Upper lobe of right lung (tissue), 1 donor: ENCODE measurements around the gene CD164L2. TPM values are rescaled to one million over a fixed set of nuclear protein-coding genes. Genes with fewer than 3 reads are reported as not detected.

Experiments used
- ATAC-seq: fragments of 200-7000 bp; cut with Tn5 transposase; one replicate; pipeline ENCODE4 v1.9.1; 2020; ENCODE audit warnings: mild to moderate bottlenecking, moderate library complexity
- DNase-seq: peaks from one replicate; pipeline ENCODE4 v3.0.0-alpha.2; 2020
- H3K27ac ChIP-seq: fragments of 200-600 bp; one replicate; pipeline ENCODE4 v1.8.0; 2022
- H3K27me3 ChIP-seq: fragments of 200-600 bp; one replicate; pipeline ENCODE4 v1.8.0; 2022; ENCODE audit warnings: mild to moderate bottlenecking
- H3K36me3 ChIP-seq: fragments of 200-600 bp; one replicate; pipeline ENCODE4 v1.8.0; 2022
- H3K4me1 ChIP-seq: fragments of 200-600 bp; one replicate; pipeline ENCODE4 v1.8.0; 2022
- H3K4me3 ChIP-seq: fragments of 200-600 bp; one replicate; pipeline ENCODE4 v1.8.0; 2022; ENCODE audit warnings: mild to moderate bottlenecking
- H3K9me3 ChIP-seq: fragments of 200-600 bp; one replicate; pipeline ENCODE4 v1.8.0; 2022
- intact Hi-C: fragments of 100-400 bp; cut with DNase I; formaldehyde crosslinking; loops from one replicate; pipeline ENCODE4 v1.11.0; 2022
- total RNA-seq: library from RNA; stranded (reverse); fragmentation: NEBNext Ultra II Directional; extraction: Animal tissue kit (Norgen Biotek cat#: 25700); gene quantifications from one replicate; pipeline ENCODE4 v1.2.1, GENCODE V29; 2021
- TF ChIP-seq, protein P1 (sequence below): fragments of 200-600 bp; IDR thresholded peaks from one replicate; pipeline ENCODE4 v1.8.0; 2022; ENCODE audit warnings: antibody characterized with exemption
- donor health status: DM: no; HTN: yes; CAD: no; lungs with severe emphysema.

CD164L2 gene
- total RNA-seq, 1 donor from 2014 or later: 1.2 TPM

DNA sequence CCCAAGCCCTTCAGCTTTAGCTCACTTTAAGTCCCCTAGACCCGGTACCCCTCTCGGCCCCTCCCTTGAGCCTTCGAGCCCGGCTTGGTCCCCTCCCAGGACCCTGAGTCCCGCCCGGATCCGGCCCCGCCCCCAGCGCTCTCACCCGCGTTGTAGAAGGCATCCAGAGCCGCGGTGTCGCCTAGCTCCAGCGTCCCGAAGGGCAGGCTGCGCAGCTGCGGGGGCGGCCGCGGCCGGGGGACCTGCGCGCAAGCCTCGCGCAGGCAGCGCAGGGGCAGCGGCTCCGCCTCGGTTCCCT is 17.1 kb downstream of the CD164L2 start:
- Histone ChIP-seq H3K27ac (peak overlapping the region; percentile 96), H3K4me3 (peak overlapping the region; percentile 75), H3K36me3 (peaks cover 37% of the 10 kb centered on the region), H3K4me1 (peaks cover 40% of the 10 kb centered on the region), H3K27me3 (no peaks in the 10 kb centered on the region), H3K9me3 (no peaks in the 10 kb centered on the region)
- intact Hi-C loops: no loop called here
- peak; percentile 96 for DNase-seq
- TF ChIP-seq, protein P1, sequence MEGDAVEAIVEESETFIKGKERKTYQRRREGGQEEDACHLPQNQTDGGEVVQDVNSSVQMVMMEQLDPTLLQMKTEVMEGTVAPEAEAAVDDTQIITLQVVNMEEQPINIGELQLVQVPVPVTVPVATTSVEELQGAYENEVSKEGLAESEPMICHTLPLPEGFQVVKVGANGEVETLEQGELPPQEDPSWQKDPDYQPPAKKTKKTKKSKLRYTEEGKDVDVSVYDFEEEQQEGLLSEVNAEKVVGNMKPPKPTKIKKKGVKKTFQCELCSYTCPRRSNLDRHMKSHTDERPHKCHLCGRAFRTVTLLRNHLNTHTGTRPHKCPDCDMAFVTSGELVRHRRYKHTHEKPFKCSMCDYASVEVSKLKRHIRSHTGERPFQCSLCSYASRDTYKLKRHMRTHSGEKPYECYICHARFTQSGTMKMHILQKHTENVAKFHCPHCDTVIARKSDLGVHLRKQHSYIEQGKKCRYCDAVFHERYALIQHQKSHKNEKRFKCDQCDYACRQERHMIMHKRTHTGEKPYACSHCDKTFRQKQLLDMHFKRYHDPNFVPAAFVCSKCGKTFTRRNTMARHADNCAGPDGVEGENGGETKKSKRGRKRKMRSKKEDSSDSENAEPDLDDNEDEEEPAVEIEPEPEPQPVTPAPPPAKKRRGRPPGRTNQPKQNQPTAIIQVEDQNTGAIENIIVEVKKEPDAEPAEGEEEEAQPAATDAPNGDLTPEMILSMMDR: no peak
- peak; percentile 67 for ATAC-seq

DNA sequence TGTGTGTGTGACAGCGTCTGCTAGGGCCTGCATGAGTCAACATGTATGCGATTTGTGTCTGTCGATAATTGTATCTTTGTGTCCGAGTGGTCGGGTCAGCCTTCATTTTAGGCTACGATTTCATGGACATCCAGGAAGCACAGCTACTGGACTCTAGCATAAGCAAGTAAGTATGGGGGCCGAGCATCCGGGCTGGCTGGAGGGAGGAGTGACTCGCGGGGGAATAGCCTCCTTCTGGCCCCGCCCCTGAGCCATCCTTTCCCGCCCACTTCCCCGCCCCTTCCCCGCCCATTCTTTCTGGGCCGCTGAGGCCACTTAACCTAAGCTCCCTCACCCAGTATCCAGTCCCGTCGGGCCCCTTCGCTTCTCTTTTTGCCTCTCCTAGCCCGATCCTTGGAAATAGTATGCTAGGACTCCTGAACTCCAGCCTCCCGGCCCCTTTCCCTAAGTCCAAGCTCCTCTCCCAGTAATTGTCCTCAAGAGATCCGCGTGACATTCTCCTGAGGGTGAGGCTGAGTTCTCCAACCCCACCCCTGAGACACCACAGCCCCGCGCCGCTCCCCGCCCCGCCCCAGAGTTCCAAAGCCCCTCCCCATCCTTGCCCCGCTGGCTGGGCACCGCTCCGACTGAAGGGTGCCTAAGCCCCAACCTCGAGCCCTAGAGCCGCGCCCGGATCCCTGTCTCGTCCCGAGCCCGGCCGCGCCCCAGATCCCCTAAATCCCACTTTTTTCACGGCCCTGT is 17.6 kb downstream of the CD164L2 start:
- ATAC-seq: peak; percentile 79
- Histone ChIP-seq H3K9me3 (no peaks in the 10 kb centered on the region), H3K27me3 (no peaks in the 10 kb centered on the region), H3K4me1 (peaks cover 40% of the 10 kb centered on the region), H3K36me3 (peaks cover 42% of the 10 kb centered on the region), H3K4me3 (peak overlapping the region; percentile 75), H3K27ac (peak overlapping the region; percentile 96)
- TF ChIP-seq, protein P1: no peak
- peak; percentile 94 for DNase-seq
- intact Hi-C loops: no loop called here

DNA sequence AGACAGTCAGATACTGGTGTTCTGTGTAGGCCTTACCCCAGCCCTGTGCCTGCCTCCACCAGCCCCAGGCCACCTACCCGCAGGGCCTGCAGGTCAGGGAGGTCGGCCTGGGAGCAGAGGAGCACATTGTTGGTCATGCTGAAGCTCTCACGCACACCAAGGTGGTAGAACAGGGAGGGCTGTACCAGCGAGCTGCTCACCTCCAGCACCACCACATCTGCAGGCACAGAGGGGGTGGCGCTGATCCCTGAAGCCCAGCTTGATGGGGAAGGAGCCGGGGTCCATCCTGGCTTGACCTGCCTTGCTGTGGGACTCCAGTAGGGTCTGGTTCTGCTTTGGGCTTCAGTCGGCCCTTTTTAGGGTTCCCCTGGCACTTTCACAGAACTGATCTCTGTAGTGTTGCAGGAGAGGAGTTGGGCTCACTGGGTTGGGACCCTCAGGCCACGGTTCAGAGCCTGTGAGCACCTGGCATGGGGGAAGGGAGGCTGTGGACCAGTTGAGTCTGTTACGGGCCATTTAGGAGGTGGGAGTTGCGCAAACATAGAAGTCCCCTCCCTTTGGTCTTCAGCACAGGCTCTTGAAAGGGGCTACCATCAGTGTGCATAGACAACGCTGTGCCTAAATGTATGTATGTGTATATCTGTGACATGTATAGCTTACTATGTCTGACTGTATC is 18.3 kb downstream of the CD164L2 start:
- H3K36me3 ChIP-seq: peaks cover 49% of the 10 kb centered on the region
- ATAC-seq: no peak
- peak; percentile 58 for DNase-seq
- H3K4me3 ChIP-seq: peak overlapping the region; percentile 75
- H3K27me3 ChIP-seq: no peaks in the 10 kb centered on the region
- intact Hi-C loops: no loop called here
- TF ChIP-seq, protein P1: no peak
- H3K9me3 ChIP-seq: no peaks in the 10 kb centered on the region
- H3K4me1 ChIP-seq: peaks cover 40% of the 10 kb centered on the region
- H3K27ac ChIP-seq: peak overlapping the region; percentile 96

DNA sequence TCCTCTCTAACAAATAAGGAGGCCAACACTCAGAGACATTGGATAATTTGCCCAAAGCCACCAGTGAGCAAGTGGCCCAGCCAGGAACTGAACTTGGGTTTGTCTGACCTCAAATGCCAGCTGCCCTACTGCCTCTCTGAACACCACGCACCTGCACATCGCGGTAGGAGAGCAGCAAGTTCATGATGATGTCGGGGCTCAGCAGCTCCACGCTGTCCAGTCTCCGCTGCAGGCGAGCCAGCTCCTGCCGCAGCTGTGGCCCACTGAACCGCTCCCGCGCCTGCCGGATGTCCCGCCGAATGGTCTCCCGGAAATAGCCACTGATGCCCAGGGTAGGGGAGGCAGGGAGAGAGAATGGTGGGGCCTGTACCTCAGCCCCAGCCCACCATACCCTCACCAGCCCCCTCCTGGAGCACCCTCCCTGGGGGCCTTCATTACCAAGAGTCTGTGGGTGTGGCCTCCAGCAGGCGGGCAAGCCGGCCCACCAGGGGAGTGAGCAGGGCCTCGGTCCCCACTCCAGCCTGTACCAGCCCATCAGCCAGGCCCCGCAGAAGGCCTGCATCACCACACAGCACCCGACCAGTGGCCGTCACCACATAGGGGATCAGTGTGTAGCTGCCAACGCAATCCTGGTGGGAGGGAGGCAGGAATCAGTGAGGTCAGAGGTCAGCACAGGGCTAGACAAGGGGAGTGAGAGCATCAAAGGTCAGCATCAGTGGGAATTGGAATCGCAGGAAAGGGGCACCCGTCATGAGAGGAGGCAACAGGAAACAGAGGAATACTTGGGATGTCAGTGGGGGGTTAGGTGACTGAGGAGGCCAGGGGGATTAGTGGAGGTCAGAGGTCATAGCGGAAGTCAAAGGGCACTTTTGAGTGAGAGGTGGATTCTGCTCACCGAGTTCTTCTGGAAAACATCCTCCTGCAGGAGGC is 19.1 kb downstream of the CD164L2 start:
- ATAC-seq (no peak), DNase-seq (peak; percentile 61)
- Histone ChIP-seq H3K4me1 (peaks cover 34% of the 10 kb centered on the region), H3K36me3 (peaks cover 57% of the 10 kb centered on the region), H3K27me3 (no peaks in the 10 kb centered on the region), H3K4me3 (peak overlapping the region; percentile 75), H3K27ac (peak overlapping the region; percentile 96), H3K9me3 (no peaks in the 10 kb centered on the region)
- intact Hi-C loops: no loop called here
- TF ChIP-seq, protein P1: no peak

DNA sequence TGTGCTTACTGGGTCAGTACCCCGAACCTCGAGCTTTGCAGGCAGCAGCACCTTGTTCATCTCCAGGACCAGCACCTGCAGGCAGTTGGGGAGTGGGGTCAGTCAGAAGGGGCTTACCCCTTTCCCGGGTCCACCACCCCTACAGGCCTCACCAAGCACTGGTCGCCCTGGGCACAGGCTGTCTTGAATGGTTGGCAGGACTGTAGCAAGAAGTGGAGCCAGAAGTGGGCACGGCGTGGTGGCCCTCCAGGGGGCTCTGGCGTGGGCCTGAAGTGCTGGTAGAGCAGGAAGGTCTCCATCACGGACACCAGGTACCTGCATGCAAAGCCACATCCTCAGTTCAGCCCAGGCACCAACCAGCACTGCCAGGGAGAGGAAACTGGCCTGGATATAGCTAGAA is 21.6 kb downstream of the CD164L2 start:
- TF ChIP-seq, protein P1: no peak
- Histone ChIP-seq H3K36me3 (peaks cover 80% of the 10 kb centered on the region), H3K4me3 (no peak overlapping the region), H3K9me3 (no peaks in the 10 kb centered on the region), H3K27me3 (no peaks in the 10 kb centered on the region), H3K4me1 (peaks cover 14% of the 10 kb centered on the region), H3K27ac (no peak overlapping the region)
- intact Hi-C loops: no loop called here
- no peak for DNase-seq
- no peak for ATAC-seq
